Measurements from ENCODE around the gene SCYL2.
A peak's percentile ranks its signal among the peaks of the same experiment; 100 is the strongest.

Gene SCYL2

DNA sequence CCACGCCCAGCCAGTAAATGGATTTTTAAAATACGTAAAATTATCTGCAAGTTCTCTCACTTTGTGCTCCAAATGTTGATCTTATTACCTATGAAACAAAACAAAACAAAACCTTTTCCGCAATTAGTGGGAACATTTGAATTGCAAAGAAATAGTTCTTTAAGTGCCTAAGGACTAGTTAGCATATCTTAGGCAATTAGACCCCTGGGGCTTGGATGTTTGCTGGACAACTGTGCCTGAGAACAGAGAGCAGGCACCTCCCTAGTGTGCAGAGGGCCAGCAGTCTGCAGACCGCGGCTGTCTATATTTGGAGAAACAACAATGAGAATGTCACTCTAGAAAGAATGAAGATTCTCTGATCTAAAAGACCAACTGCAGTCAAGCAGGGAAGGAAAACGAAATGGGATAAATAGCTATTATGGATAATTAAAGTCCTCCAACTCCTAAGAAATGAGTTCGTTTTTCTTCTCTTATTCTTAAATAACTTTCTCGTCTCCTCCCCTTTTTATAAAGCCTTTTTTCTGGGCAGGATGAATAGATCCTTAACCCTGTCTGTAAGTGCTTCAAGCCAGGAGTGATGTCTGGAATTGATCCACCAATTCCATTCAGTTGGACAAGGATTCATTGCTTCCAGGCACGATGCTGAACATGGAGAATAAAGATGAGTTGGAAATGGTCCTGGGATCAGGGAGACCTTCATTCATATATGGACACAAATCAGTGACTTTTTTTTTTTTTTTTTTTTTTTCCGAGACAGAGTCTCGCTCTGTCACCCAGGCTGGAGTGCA lies 106.1 kb downstream of the SCYL2 start:
- no peak for DNase-seq

DNA sequence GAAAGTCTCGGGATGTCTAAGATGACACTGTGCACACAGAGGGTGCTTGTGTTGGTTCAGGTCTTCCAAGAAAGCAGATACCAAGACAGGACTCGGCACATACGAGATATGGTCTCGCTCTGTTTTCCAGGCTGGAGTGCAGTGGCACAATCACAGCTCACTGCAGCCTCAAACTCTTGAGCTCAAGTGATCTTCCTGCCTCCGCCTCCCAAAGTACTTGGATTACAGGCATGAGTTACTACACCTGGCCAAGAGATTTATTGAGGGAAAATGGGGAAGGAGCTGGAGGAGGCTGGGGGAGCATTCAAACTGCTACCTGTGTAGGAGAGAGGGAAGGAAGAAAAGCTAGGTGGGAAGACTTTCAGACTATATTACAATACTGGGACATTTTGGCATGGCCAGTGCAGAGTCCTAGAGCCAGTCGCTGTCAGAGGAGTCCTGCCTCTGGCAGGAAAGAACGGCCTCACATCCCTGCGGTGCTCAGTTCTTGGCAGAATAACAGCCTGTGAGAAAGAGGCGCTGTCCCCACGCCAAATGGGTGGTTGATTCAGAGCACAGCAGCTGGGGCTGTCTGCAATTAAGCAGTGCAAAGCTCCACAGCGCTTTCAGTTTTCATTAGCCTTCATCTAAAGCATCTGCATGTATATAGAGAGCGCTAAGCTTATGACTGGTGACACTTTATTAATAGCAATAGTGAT lies 108.2 kb downstream of the SCYL2 start:
- peak in 51 of 56 donors; percentile 1 to 82 (median 52) for DNase-seq

DNA sequence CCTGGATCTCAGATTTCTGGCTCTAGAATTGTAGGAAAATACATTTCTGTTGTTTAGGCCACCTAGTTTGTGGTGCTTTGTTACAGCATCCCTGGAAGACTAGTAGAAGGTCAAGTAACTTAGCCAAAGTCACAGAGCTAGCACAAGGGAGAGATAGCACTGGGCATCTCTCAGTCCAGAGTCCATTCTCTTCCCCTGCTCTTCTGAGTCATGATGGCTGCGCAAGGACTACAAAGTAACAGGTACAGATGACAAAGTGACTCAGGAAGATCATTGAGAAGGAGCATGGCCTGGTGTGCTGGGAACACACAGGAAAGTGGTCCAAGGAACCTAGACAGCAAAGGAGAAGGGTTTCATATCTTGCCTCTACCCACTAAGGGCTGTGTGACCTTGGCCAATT lies 109.2 kb downstream of the SCYL2 start:
- DNase-seq, result no peak

DNA sequence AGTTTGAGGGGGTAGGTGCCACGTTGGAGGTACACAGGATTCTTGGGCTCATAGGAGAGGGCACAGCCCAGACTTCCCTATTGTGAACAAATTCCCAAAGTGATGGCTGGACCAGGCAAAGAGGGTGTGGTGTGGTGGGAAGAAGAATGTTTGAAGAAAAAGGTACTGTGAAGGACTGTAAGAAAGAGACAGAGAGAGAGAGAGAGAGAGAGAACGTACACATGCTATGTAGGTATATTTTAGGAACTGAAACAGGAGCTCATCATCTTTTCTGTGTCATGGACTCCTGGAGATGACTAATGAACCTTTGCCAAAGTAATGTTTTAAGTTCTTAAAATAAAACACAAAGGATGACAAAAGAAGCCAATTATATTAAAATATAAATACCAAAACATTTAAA lies 114.4 kb downstream of the SCYL2 start:
- DNase-seq, result no peak

DNA sequence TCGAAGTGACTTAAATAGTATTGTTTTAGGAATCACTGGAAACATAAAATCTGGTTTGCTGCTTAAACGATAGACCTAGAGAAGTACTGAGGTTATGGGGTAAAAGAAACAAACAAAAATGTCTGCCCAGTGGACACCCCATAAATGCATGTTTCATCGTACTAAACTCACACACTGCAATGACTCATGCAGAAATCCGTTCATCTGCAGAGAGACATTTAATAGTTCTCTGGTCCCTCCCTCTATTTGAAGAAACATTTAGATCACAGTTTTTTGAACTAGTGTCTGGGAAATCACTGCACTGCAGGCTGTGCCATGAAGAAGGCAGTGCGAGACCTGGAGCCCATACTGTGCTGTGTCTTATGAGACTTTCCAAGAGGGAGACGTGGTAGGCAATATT lies 115.4 kb downstream of the SCYL2 start:
- DNase-seq, result no peak

DNA sequence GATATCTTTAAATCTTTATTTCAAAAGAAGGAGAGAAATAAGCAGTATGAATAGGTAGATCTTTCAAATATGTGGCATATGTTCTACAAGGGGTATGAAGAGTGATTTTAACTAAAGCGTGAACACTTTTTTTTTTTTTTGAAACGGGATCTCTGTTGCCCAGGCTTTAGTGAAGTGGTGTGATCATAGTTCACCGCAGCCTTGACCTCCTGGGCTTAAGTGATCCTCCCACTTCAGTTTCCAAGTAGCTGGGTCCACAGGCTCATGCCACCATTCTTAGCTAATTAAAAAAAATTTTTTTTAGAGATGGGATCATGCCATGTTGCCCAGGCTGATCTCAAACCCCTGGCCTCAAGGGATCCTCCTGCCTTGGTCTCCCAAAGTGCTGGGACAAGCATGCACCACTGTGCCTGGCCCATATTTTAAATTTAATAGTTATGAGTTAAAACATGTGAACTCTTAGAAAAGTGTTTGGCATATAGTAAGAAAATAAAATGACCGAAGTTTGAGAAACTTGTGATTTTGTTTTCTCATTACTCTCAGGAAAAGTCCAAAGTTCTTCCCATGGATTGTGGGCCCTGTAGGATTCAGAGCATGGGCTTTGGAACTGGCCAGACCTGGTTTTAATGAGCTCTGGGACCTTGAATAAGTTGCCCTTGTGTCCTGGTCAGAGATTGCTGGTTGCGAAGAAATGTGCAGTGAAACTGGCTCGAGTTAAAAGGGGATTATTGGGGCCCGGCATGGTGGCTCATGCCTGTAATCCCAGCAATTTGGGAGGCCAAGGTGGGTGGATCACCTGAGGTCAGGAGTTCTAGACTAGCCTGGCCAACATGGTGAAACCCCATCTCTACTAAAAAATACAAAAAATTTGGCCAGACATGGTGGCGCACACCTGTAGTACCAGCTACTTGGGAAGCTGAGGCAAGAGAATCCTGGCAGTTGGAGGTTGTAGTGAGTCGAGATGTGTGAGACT lies 116.9 kb downstream of the SCYL2 start:
- no peak for DNase-seq

DNA sequence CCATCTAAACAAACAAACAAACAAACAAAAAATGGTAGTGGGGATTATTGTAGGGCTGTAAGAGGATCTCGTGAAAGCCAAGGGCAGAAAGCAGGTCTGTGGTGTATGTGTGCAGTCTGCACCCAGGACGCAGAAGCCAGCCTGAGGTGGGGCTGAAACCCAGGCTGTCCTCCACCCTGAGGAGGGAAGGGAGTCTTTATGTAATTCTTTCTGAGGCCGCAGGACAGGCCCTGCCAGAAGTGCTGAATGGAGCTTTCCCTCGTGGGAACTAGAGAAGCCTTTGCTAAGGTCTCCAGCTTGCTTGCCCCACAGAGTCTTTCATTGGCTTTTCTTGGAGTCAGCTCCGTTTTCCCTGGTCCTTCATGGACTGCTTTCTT lies 117.6 kb downstream of the SCYL2 start:
- no peak for DNase-seq

DNA sequence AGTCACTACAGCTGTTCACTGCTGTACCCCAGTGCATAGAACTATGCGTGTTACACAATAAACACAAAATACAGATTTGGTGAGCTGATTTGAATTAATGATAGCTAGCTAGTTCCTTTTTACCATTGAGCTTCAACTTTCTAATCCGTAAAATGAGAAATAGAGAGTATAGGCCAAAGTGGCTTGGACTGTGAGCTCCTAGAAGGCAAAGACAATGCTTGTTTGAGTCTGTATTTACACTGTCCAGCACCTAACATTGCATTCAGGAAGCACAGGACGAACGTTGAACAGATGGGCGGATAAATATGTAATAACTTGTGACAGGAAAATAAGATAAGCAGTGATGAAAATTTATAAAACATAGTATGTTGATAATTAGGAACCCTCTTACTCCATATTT lies 121.4 kb downstream of the SCYL2 start:
- DNase-seq, result no peak
